Esophagus squamous epithelium (tissue), 5 donors: ENCODE results near the gene PHF2. TPM values are rescaled to one million over a fixed set of nuclear protein-coding genes. Genes with fewer than 3 reads are reported as not detected.

Experiments
- DNase-seq: peaks from one replicate; lab custom pipeline; 2025; lab: John Stamatoyannopoulos, UW
- H3K27ac ChIP-seq, 4 donors: fragments of 200-600 bp; sonication (generic); one replicate each; pipeline ENCODE4 v1.5.1; 2016 to 2019; ENCODE audit warnings: mild to moderate bottlenecking in 1 of 4
- H3K27me3 ChIP-seq, 4 donors: fragments of 200-600 bp; sonication (generic); 1 replicate in 3 of 4; 2 replicates in 1 of 4; pipeline versions ENCODE4 v1.5.1 to v1.6.0; 2017 to 2021; ENCODE audit warnings: antibody characterized with exemption in 1 of 4
- H3K36me3 ChIP-seq, 3 donors: fragments of 200-600 bp; sonication (generic); one replicate each; pipeline ENCODE4 v1.5.1; 2016 to 2019
- H3K4me1 ChIP-seq, 3 donors: fragments of 200-600 bp; sonication (generic); one replicate each; pipeline ENCODE4 v1.5.1; 2017 to 2019
- H3K4me3 ChIP-seq, 4 donors: fragments of 200-600 bp; sonication (generic); 1 replicate in 3 of 4; 2 replicates in 1 of 4; pipeline ENCODE4 v1.5.1; 2016 to 2019; ENCODE audit warnings: mild to moderate bottlenecking in 2 of 4, moderate library complexity in 1 of 4
- H3K9me3 ChIP-seq, 3 donors: fragments of 200-600 bp; sonication (generic); one replicate each; pipeline ENCODE4 v1.5.1; 2016 to 2019
- CTCF ChIP-seq, 6 experiments: fragments of 450-650 bp in 4 of 6; fragments of 200-600 bp in 2 of 6; sonication (generic) in 2 of 6; IDR thresholded peaks; one replicate each; pipeline ENCODE4 v1.5.1; 2016 to 2019; ENCODE audit warnings: antibody characterized with exemption in 6 of 6, mild to moderate bottlenecking in 4 of 6, moderate library complexity in 4 of 6
- POLR2A ChIP-seq, 4 donors: fragments of 450-650 bp; IDR thresholded peaks; one replicate each; pipeline ENCODE4 v1.6.1; 2017; ENCODE audit warnings: antibody characterized with exemption in 4 of 4, mild to moderate bottlenecking in 4 of 4, moderate library complexity in 3 of 4
- WGBS, 2 donors: methylation state at CpG; one replicate each; pipeline ENCODE4 v1.1.5; 2018; 5-methylcytosine and 5-hydroxymethylcytosine counted together
- intact Hi-C: fragments of 100-400 bp; cut with DNase I; formaldehyde crosslinking; loops from one replicate; pipeline ENCODE4 v1.15.0; 2022
- total RNA-seq, 4 donors: library from RNA; depleted of rRNA; stranded (reverse); fragments of >200 nt; gene quantifications; one replicate each; pipeline ENCODE4 v1.1.0, GENCODE V29; 2016
- donor health status: DM: yes; HTN: yes; CAD: no.

PHF2 gene
- total RNA-seq, 4 donors from 2014 or later = 13.3 to 22.6 (median 17.5) TPM

- Histone ChIP-seq H3K9me3 (no peaks in the 10 kb centered on the region), H3K27me3 (peaks cover 0 to 22% (median 0%) of the 10 kb centered on the region in 4 donors), H3K4me3 (no peak overlapping the region), H3K36me3 (peaks cover 10 to 54% (median 14%) of the 10 kb centered on the region in 3 donors), H3K27ac (no peak overlapping the region), H3K4me1 (no peaks in the 10 kb centered on the region)
- no peak for DNase-seq
- intact Hi-C loops = no loop called here
- WGBS, 2 donors = 88 to 93% methylated on average over 15 of the region's 17 CpGs
- TF ChIP-seq POLR2A (IDR thresholded peaks at IDR 0.05) (no peak), CTCF (IDR thresholded peaks at IDR 0.05) (no peak)
Measured at GRCh38 chr9:93678199-93679019, 102.0 kb downstream of the PHF2 start.

GRCh38 chr9:93679536-93680442 is 103.4 kb downstream of the PHF2 start:
- Histone ChIP-seq H3K36me3 (peaks cover 10 to 40% (median 14%) of the 10 kb centered on the region in 3 donors), H3K27ac (no peak overlapping the region), H3K4me1 (no peaks in the 10 kb centered on the region), H3K27me3 (peaks cover 0 to 28% (median 0%) of the 10 kb centered on the region in 4 donors), H3K9me3 (no peaks in the 10 kb centered on the region), H3K4me3 (no peak overlapping the region)
- no peak for DNase-seq
- intact Hi-C loops = loop anchor here (5.0 kb wide), 1 partner anchor 283 kb away; no protein-coding TSS in a partner anchor
- 73 to 81% methylated on average over 7 to 10 of the region's 18 CpGs for WGBS, 2 donors
- no peak for TF ChIP-seq CTCF (IDR thresholded peaks at IDR 0.05)

GRCh38 chr9:93680443-93681268 is 104.3 kb downstream of the PHF2 start:
- no peak for TF ChIP-seq POLR2A (IDR thresholded peaks at IDR 0.05)
- Histone ChIP-seq H3K4me1 (no peaks in the 10 kb centered on the region), H3K27ac (no peak overlapping the region), H3K4me3 (no peak overlapping the region), H3K27me3 (peaks cover 0 to 29% (median 0%) of the 10 kb centered on the region in 4 donors), H3K36me3 (peaks cover 2 to 32% (median 14%) of the 10 kb centered on the region in 3 donors), H3K9me3 (no peaks in the 10 kb centered on the region)
- 94% methylated on average over 6 of the region's 16 CpGs; no CpG with 5 or more reads in 1 of the 2 donors for WGBS, 2 donors
- intact Hi-C loops = loop anchor here (5.0 kb wide), 1 partner anchor 282 kb away; no protein-coding TSS in a partner anchor
- DNase-seq = no peak

DNA sequence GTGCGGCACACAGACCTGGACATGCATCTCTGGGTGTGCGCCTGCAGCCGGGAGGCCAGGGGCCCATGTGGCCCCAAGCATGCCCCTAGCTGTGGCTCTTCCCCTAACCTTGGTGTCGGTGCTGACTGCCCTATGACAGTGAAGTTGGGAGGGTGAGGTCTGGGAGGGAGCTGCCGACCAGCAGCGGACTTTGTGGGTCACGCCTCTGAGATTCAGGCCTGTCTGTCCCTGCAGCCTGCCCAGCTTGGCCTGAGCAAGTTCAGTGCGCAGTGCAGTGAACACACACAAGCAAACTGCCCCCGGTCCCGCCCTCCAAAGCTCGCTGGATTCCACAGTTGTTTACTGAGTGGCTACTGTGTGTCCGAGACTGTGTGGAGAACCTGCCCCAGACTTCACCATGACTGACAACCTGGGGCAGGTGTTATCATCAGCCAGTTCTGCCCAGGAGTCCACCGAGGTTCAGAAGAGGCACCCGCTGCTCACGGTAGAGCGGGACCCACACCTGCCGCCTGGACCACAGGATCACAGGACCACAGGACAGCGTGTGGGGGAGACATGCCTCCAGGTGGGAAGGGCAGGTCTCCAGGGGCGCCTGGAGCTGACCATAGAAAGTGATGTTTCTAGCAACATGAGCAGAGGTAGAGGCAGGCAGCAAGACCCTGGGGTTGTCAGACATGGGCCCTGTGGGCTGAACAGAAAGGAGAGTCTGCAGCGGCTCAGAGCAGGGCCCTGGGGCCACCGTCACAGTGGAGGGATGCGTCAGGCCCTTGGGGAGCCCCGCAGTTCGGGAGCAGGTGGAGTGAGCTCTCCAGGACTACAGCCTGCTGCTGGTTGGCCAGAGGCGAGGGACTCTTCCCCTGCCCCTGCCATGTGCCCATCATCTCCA is 105.1 kb downstream of the PHF2 start:
- H3K4me1 ChIP-seq = no peaks in the 10 kb centered on the region
- H3K27ac ChIP-seq = no peak overlapping the region
- no peaks in the 10 kb centered on the region for H3K9me3 ChIP-seq
- intact Hi-C loops = loop anchor here (5.0 kb wide), 1 partner anchor 281 kb away; no protein-coding TSS in a partner anchor
- DNase-seq = no peak
- no peak overlapping the region for H3K4me3 ChIP-seq
- peaks cover 0 to 38% (median 0%) of the 10 kb centered on the region in 4 donors for H3K27me3 ChIP-seq
- peaks cover 0 to 23% (median 14%) of the 10 kb centered on the region in 3 donors for H3K36me3 ChIP-seq
- TF ChIP-seq POLR2A (IDR thresholded peaks at IDR 0.05) = no peak
- TF ChIP-seq CTCF (IDR thresholded peaks at IDR 0.05) = no peak
- 61 to 64% methylated on average over 5 to 7 of the region's 25 CpGs for WGBS, 2 donors
